H1 (cell line): ENCODE data around the gene TEX54. TPM values are rescaled to one million over a fixed set of nuclear protein-coding genes. Genes with fewer than 3 reads are reported as not detected.
"Not testable (repeated sequence)": the region's sequence is repeated elsewhere in the genome, so short reads cannot be mapped to it uniquely, and the experiment has no call there.

ENCODE experiments used
- CTCF ChIA-PET: fragments of 300-600 bp; sonication (Branson Sonifier 250); formaldehyde crosslinking; loops from one replicate; lab custom pipeline; 2021; ENCODE audit not compliant: partially characterized antibody; lab: Charles Lee
- POLR2A ChIA-PET: fragments of 300-600 bp; sonication (Branson Sonifier 250); formaldehyde crosslinking; loops from one replicate; lab custom pipeline; 2021; ENCODE audit warnings: inconsistent platforms; ENCODE audit not compliant: partially characterized antibody; lab: Charles Lee
- DNase-seq, 2 experiments: peaks; one replicate each; pipeline versions ENCODE4 v3.0.0 to v3.0.0-alpha.2; 2010 to 2022; ENCODE audit warnings: low spot score in 2 of 2, low read depth in 1 of 2, mixed read lengths in 1 of 2
- FAIRE-seq: peaks from 2 replicates; lab custom pipeline; 2011; peaks lifted over from hg19 to GRCh38; lab: Jason Lieb, UNC
- H2AFZ ChIP-seq: 2 replicates; pipeline ENCODE4 v1.8.1; 2012; ENCODE audit warnings: low read length, inconsistent platforms
- H2AK5ac ChIP-seq: 2 replicates; pipeline ENCODE4 v1.6.1; 2013; ENCODE audit warnings: low read depth, low read length
- H2BK120ac ChIP-seq: replicated peaks from 2 replicates; pipeline ENCODE3; 2013; ENCODE audit warnings: low read depth, low read length, inconsistent platforms
- H2BK12ac ChIP-seq: 2 replicates; pipeline ENCODE4 v1.6.1; 2013; ENCODE audit warnings: low read depth, low read length
- H2BK15ac ChIP-seq: 2 replicates; pipeline ENCODE4 v1.6.1; 2013; ENCODE audit warnings: low read length
- H2BK20ac ChIP-seq: 2 replicates; pipeline ENCODE4 v1.6.1; 2013; ENCODE audit warnings: low read length
- H2BK5ac ChIP-seq: 2 replicates; pipeline ENCODE4 v1.6.1; 2013; ENCODE audit warnings: low read depth, low read length
- H3K14ac ChIP-seq: 2 replicates; pipeline ENCODE4 v1.6.1; 2013; ENCODE audit warnings: inconsistent platforms; ENCODE audit not compliant: insufficient read length
- H3K18ac ChIP-seq: 2 replicates; pipeline ENCODE4 v1.6.1; 2013; ENCODE audit warnings: low read length; ENCODE audit errors: extremely low read depth
- H3K23ac ChIP-seq: 2 replicates; pipeline ENCODE4 v1.6.1; 2013; ENCODE audit warnings: inconsistent platforms; ENCODE audit not compliant: insufficient read length
- H3K23me2 ChIP-seq: 2 replicates; pipeline ENCODE4 v1.6.1; 2013; ENCODE audit warnings: low read depth, low read length
- H3K27ac ChIP-seq: 2 replicates; pipeline ENCODE4 v1.6.1; 2011; ENCODE audit warnings: low read depth, low read length, inconsistent platforms
- H3K27me3 ChIP-seq, 4 experiments: replicated peaks in 1 of 4; 1 replicate in 1 of 4; 2 replicates in 3 of 4; pipeline versions ENCODE4 v1.6.1 to v1.8.1; 2011 to 2013; ENCODE audit warnings: low read length in 3 of 4, mild to moderate bottlenecking in 3 of 4, inconsistent platforms in 2 of 4, mixed read lengths in 2 of 4, moderate library complexity in 1 of 4; ENCODE audit not compliant: control insufficient read depth in 3 of 4, insufficient read depth in 3 of 4; ENCODE audit errors: extremely low read depth in 1 of 4
- H3K36me3 ChIP-seq, 4 experiments: 2 replicates each; pipeline versions ENCODE4 v1.6.1 to v1.8.1; 2011 to 2013; ENCODE audit warnings: mild to moderate bottlenecking in 4 of 4, low read length in 3 of 4, moderate library complexity in 2 of 4, control low read depth in 1 of 4, inconsistent platforms in 1 of 4; ENCODE audit not compliant: insufficient read depth in 4 of 4, control insufficient read depth in 2 of 4
- H3K4ac ChIP-seq: replicated peaks from 2 replicates; pipeline ENCODE3; 2013; ENCODE audit warnings: low read length, low read depth, mixed read lengths, inconsistent platforms; ENCODE audit not compliant: insufficient read length
- H3K4me1 ChIP-seq, 4 experiments: replicated peaks in 1 of 4; 1 replicate in 1 of 4; 2 replicates in 3 of 4; pipeline versions ENCODE4 v1.6.1 to v1.8.1; 2011 to 2013; ENCODE audit warnings: low read length in 3 of 4, inconsistent platforms in 2 of 4, mixed read lengths in 1 of 4; ENCODE audit not compliant: insufficient read depth in 4 of 4, control insufficient read depth in 3 of 4
- H3K4me2 ChIP-seq, 2 experiments: 2 replicates each; pipeline versions ENCODE4 v1.6.1 to v1.8.1; 2011 to 2013; ENCODE audit warnings: low read depth in 2 of 2, low read length in 2 of 2, control low read depth in 1 of 2, inconsistent platforms in 1 of 2, mild to moderate bottlenecking in 1 of 2; ENCODE audit not compliant: insufficient read depth in 1 of 2
- H3K4me3 ChIP-seq, 4 experiments: fragments of 200-600, 300-600 bp in 1 of 4; sonication (generic), shearing (Covaris generic), sonication (Bioruptor Twin) in 1 of 4; 2 replicates each; pipeline versions ENCODE4 v1.5.1 to v1.8.1; 2011 to 2016; ENCODE audit warnings: low read length in 4 of 4, low read depth in 3 of 4, control low read depth in 2 of 4, inconsistent platforms in 2 of 4, mild to moderate bottlenecking in 2 of 4, mixed read lengths in 1 of 4, moderate library complexity in 1 of 4; ENCODE audit not compliant: insufficient read depth in 2 of 4; ENCODE audit errors: extremely low read depth in 1 of 4
- H3K56ac ChIP-seq: replicated peaks from 2 replicates; pipeline ENCODE3; 2013; ENCODE audit warnings: low read depth, mild to moderate bottlenecking, mixed read lengths, low read length, inconsistent platforms; ENCODE audit not compliant: insufficient read length
- H3K79me1 ChIP-seq: 2 replicates; pipeline ENCODE4 v1.6.1; 2013; ENCODE audit warnings: low read depth, low read length, control low read depth
- H3K79me2 ChIP-seq, 2 experiments: 2 replicates each; pipeline versions ENCODE4 v1.6.1 to v1.8.1; 2012 to 2013; ENCODE audit warnings: low read length in 2 of 2, mild to moderate bottlenecking in 2 of 2, inconsistent platforms in 1 of 2; ENCODE audit not compliant: insufficient read depth in 2 of 2, control insufficient read depth in 1 of 2
- H3K9ac ChIP-seq, 4 experiments: replicated peaks in 1 of 4; 1 replicate in 1 of 4; 2 replicates in 3 of 4; pipeline versions ENCODE4 v1.6.1 to v1.8.1; 2011 to 2013; ENCODE audit warnings: low read depth in 3 of 4, low read length in 3 of 4, control low read depth in 2 of 4, mild to moderate bottlenecking in 2 of 4, moderate library complexity in 2 of 4, inconsistent platforms in 1 of 4; ENCODE audit errors: extremely low read depth in 1 of 4
- H3K9me3 ChIP-seq, 2 experiments: 2 replicates each; pipeline versions ENCODE4 v1.6.1 to v1.8.1; 2012 to 2013; ENCODE audit warnings: mild to moderate bottlenecking in 2 of 2, moderate library complexity in 2 of 2, control low read depth in 1 of 2, inconsistent platforms in 1 of 2, low read depth in 1 of 2, low read length in 1 of 2, mixed read lengths in 1 of 2; ENCODE audit not compliant: insufficient read depth in 2 of 2
- H4K20me1 ChIP-seq, 2 experiments: replicated peaks in 1 of 2; 2 replicates each; pipeline versions ENCODE3 to v1.8.1; 2011 to 2013; ENCODE audit warnings: inconsistent platforms in 2 of 2, low read length in 2 of 2, mild to moderate bottlenecking in 1 of 2; ENCODE audit not compliant: insufficient read depth in 2 of 2, control insufficient read depth in 1 of 2
- H4K5ac ChIP-seq: 2 replicates; pipeline ENCODE4 v1.6.1; 2013; ENCODE audit warnings: low read length, low read depth, mixed read lengths, inconsistent platforms; ENCODE audit not compliant: insufficient read length
- H4K8ac ChIP-seq: 2 replicates; pipeline ENCODE4 v1.8.0; 2013; ENCODE audit warnings: mild to moderate bottlenecking, moderate library complexity, low read length, inconsistent platforms; ENCODE audit not compliant: insufficient read depth; ENCODE audit errors: extremely low read depth
- H4K91ac ChIP-seq: replicated peaks from 2 replicates; pipeline ENCODE3; 2013; ENCODE audit warnings: low read length, mixed read lengths, inconsistent platforms; ENCODE audit not compliant: insufficient read length
- WGBS, 2 experiments: shearing (Covaris generic) in 1 of 2; methylation state at CpG; one replicate each; pipeline versions ENCODE4 v1.1.6 to v1.1.7; 2013 to 2015; ENCODE audit warnings: low lambda C conversion rate in 2 of 2, mixed read lengths in 2 of 2, inconsistent platforms in 1 of 2, low coverage in 1 of 2, missing lambda C conversion rate in 1 of 2; ENCODE audit not compliant: insufficient replicate concordance in 2 of 2, insufficient coverage in 1 of 2, insufficient read length in 1 of 2; ENCODE audit errors: extremely low coverage in 1 of 2, missing lambda C conversion rate in 1 of 2; 5-methylcytosine and 5-hydroxymethylcytosine counted together
- polyA plus RNA-seq, 7 experiments: library from polyadenylated mRNA; depleted of rRNA in 3 of 7; stranded (reverse) in 5 of 7; unstranded in 2 of 7; fragments of >200 nt in 5 of 7; fragments of 200-250 nt in 2 of 7; gene quantifications; 1 replicate in 5 of 7; 2 replicates in 1 of 7; 4 replicates in 1 of 7; pipeline versions ENCODE4 v1.2.1 to v1.2.3, GENCODE V29; 2011 to 2013; ENCODE audit warnings: missing spikeins in 2 of 7, mixed read lengths in 2 of 7
- total RNA-seq: library from RNA; stranded (reverse); fragmentation: NEBNext Ultra II Directional; extraction: Animal tissue kit (Norgen Biotek cat#: 25700); gene quantifications from 2 replicates; pipeline ENCODE4 v1.2.1, GENCODE V29; 2021

The TEX54 gene
- total and polyA plus RNA-seq, 2 of the 8 experiments (the other 6 are each of a cell fraction or from before 2014, with no cell fraction given) = 1.2 TPM; not detected in 1

DNA sequence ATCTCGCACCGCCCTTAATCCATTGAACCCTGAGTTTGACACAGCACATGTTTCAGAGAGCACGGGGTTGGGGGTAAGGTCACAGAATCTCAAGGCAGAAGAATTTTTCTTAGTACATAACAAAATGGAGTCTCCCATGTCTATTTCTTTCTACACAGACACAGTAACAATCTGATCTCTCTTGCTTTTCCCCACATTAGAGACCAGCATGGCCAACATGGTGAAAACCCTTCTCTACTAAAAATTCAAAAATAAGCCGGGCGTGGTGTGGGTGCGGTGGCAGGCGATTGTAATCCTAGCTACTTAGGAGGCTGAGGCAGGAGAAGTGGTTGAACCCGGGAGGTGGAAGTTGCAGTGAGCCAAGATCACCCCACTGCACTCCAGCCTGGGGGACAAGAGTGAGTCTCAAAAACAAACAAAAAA is 26.7 kb upstream of the TEX54 start:
- H3K36me3 ChIP-seq = peaks cover 8 to 43% (median 16%) of the 10 kb centered on the region in 4 experiments; a peak in 7 of 8 replicates
- not testable (repeated sequence) for H3K9me3 ChIP-seq, H2BK15ac ChIP-seq, H3K27ac ChIP-seq, H3K23me2 ChIP-seq, H2AFZ ChIP-seq, H2AK5ac ChIP-seq, H2BK20ac ChIP-seq, DNase-seq, H4K91ac ChIP-seq, H4K5ac ChIP-seq, H3K23ac ChIP-seq, H2BK120ac ChIP-seq, H4K8ac ChIP-seq, H2BK12ac ChIP-seq, H3K18ac ChIP-seq, H2BK5ac ChIP-seq, H3K79me1 ChIP-seq, H3K56ac ChIP-seq, FAIRE-seq, H3K14ac ChIP-seq, H3K9ac ChIP-seq, H3K4ac ChIP-seq, H3K27me3 ChIP-seq
- H3K4me3 ChIP-seq = peak overlapping the region in 1 of 4 experiments; percentile 24; a peak in 1 of 8 replicates
- peaks cover 16 to 25% of the 10 kb centered on the region in 2 experiments for H4K20me1 ChIP-seq
- H3K4me1 ChIP-seq = peaks cover 0 to 10% (median 6%) of the 10 kb centered on the region in 4 experiments; a peak in 4 of 7 replicates
- CTCF ChIA-PET = interaction anchor here (0.5 kb wide), 1 partner anchor 85 kb away, joined by 3 read pairs; no protein-coding TSS in a partner anchor
- H3K79me2 ChIP-seq = peaks cover 59 to 98% of the 10 kb centered on the region in 2 experiments
- 85% methylated on average over 8 of the region's 8 CpGs; no CpG with 5 or more reads in 1 of the 2 experiments for WGBS, 2 experiments
- POLR2A ChIA-PET = interaction anchor here (18.2 to 52.7 kb wide), 3 partner anchors 11 to 41 kb away, joined by 398 to 2104 read pairs (median 1185); partner anchors contain the start of genes CHRM1, SLC3A2, STX5 and TEX54
- H3K4me2 ChIP-seq = peak overlapping the region; percentile 26 to 95; a peak in 2 of 4 replicates
